ENCODE data around the gene ABCA3. TPM values are rescaled to one million over a fixed set of nuclear protein-coding genes. Genes with fewer than 3 reads are reported as not detected.

Gene ABCA3
- total and polyA plus RNA-seq, 2 donors (not counting 1 experiment from before 2014, with no cell fraction given): 3.1 to 5.1 TPM

- no peak for DNase-seq
- no peak for ATAC-seq (ENCODE audit: low read depth)
- intact Hi-C loops (cut with micrococcal nuclease): no loop called here
- H3K27ac ChIP-seq (ENCODE audit: low read length in 2 of 2): no peak overlapping the region
- Mint-ChIP-seq H3K9me3 (ENCODE audit: insufficient read depth) (no peaks in the 10 kb centered on the region), H3K4me1 (no peaks in the 10 kb centered on the region), H3K4me3 (no peak overlapping the region), H3K27ac (no peak overlapping the region), H3K27me3 (no peaks in the 10 kb centered on the region)
- H3K9ac ChIP-seq (ENCODE audit: low read length): no peak overlapping the region
- ChIA-PET CTCF (no interaction called here), POLR2A (no interaction called here)
- no peak overlapping the region for H2AFZ ChIP-seq (ENCODE audit: insufficient read depth, low read depth, low read length, poor library complexity, severe bottlenecking)
- H4K20me1 ChIP-seq (ENCODE audit: control insufficient read depth, insufficient read depth, low read length, poor library complexity, severe bottlenecking): no peaks in the 10 kb centered on the region
- no peaks in the 10 kb centered on the region for H3K36me3 ChIP-seq (replicated peaks in 1 of 2; ENCODE audit: control extremely low read depth in 1 of 2, control insufficient read depth in 1 of 2, extremely low read depth in 1 of 2, insufficient read depth in 2 of 2, low read length in 1 of 2)
- H3K79me2 ChIP-seq (ENCODE audit: control insufficient read depth, insufficient read depth, low read length): no peaks in the 10 kb centered on the region
- no peak overlapping the region for H3K4me3 ChIP-seq (ENCODE audit: control extremely low read depth in 1 of 5, extremely low read depth in 1 of 5, insufficient read depth in 1 of 5, low read depth in 2 of 5, low read length in 4 of 5)
- WGBS (ENCODE audit: insufficient coverage): 93% methylated on average over 17 of the region's 17 CpGs
- TF ChIP-seq EZH2 (IDR thresholded peaks at IDR 0.05; ENCODE audit: borderline replicate concordance, insufficient read depth, low read depth, low read length, poor library complexity, severe bottlenecking): no peak
- no peak for TF ChIP-seq CTCF (IDR thresholded peaks at IDR 0.05)
- H3K4me2 ChIP-seq (replicated peaks; ENCODE audit: low read depth, low read length, poor library complexity, severe bottlenecking): no peak overlapping the region
- no peaks in the 10 kb centered on the region for H3K4me1 ChIP-seq (ENCODE audit: control insufficient read depth in 2 of 2, insufficient read depth in 2 of 2, low read length in 2 of 2)
- H3K27me3 ChIP-seq (replicated peaks in 1 of 4; ENCODE audit: control extremely low read depth in 1 of 4, control insufficient read depth in 3 of 4, insufficient read depth in 4 of 4, low read length in 3 of 4): no peaks in the 10 kb centered on the region
- H3K9me3 ChIP-seq (ENCODE audit: control extremely low read depth in 1 of 3, control insufficient read depth in 2 of 3, insufficient read depth in 1 of 3, low read length in 2 of 3): no peaks in the 10 kb centered on the region
Observed at GRCh38 chr16:2286550-2286949, 54.0 kb downstream of the ABCA3 start.

GRCh38 chr16:2285731-2286191, 54.8 kb downstream of the ABCA3 start:
- Histone ChIP-seq H3K9me3 (ENCODE audit: control extremely low read depth in 1 of 3, control insufficient read depth in 2 of 3, insufficient read depth in 1 of 3, low read length in 2 of 3) (no peaks in the 10 kb centered on the region), H4K20me1 (ENCODE audit: control insufficient read depth, insufficient read depth, low read length, poor library complexity, severe bottlenecking) (no peaks in the 10 kb centered on the region), H3K79me2 (ENCODE audit: control insufficient read depth, insufficient read depth, low read length) (no peaks in the 10 kb centered on the region), H3K9ac (ENCODE audit: low read length) (no peak overlapping the region), H3K4me1 (ENCODE audit: control insufficient read depth in 2 of 2, insufficient read depth in 2 of 2, low read length in 2 of 2) (no peaks in the 10 kb centered on the region), H3K27me3 (replicated peaks in 1 of 4; ENCODE audit: control extremely low read depth in 1 of 4, control insufficient read depth in 3 of 4, insufficient read depth in 4 of 4, low read length in 3 of 4) (no peaks in the 10 kb centered on the region), H2AFZ (ENCODE audit: insufficient read depth, low read depth, low read length, poor library complexity, severe bottlenecking) (no peak overlapping the region), H3K4me3 (ENCODE audit: control extremely low read depth in 1 of 5, extremely low read depth in 1 of 5, insufficient read depth in 1 of 5, low read depth in 2 of 5, low read length in 4 of 5) (no peak overlapping the region), H3K4me2 (replicated peaks; ENCODE audit: low read depth, low read length, poor library complexity, severe bottlenecking) (no peak overlapping the region), H3K36me3 (replicated peaks in 1 of 2; ENCODE audit: control extremely low read depth in 1 of 2, control insufficient read depth in 1 of 2, extremely low read depth in 1 of 2, insufficient read depth in 2 of 2, low read length in 1 of 2) (no peaks in the 10 kb centered on the region), H3K27ac (ENCODE audit: low read length in 2 of 2) (no peak overlapping the region)
- ChIA-PET POLR2A (no interaction called here), CTCF (interaction anchor here (0.6 kb wide), 1 partner anchor 673 kb away, joined by 4 read pairs; no protein-coding TSS in a partner anchor)
- ATAC-seq (ENCODE audit: low read depth): no peak
- DNase-seq: no peak
- intact Hi-C loops (cut with micrococcal nuclease): no loop called here
- TF ChIP-seq EZH2 (IDR thresholded peaks at IDR 0.05; ENCODE audit: borderline replicate concordance, insufficient read depth, low read depth, low read length, poor library complexity, severe bottlenecking): no peak
- no peak for TF ChIP-seq CTCF (IDR thresholded peaks at IDR 0.05)
- Mint-ChIP-seq H3K4me3 (no peak overlapping the region), H3K9me3 (ENCODE audit: insufficient read depth) (no peaks in the 10 kb centered on the region), H3K4me1 (no peaks in the 10 kb centered on the region), H3K27ac (no peak overlapping the region), H3K27me3 (no peaks in the 10 kb centered on the region)
- 95% methylated on average over 13 of the region's 13 CpGs for WGBS (ENCODE audit: insufficient coverage)

All from B cell (primary cell).